ENCODE results near the gene CBY1. TPM values are rescaled to one million over a fixed set of nuclear protein-coding genes. Genes with fewer than 3 reads are reported as not detected.

Gene CBY1
- total and polyA plus RNA-seq, 9 of the 15 experiments (the other 6 are each of a cell fraction or from before 2014, with no cell fraction given), result 5.7 to 19.7 (median 10.8) TPM

GRCh38 chr22:38706101-38706900, 49.9 kb downstream of the CBY1 start:
- Histone ChIP-seq H3K9me1 (ENCODE audit: control insufficient read depth, insufficient read depth, low read length) (no peaks in the 10 kb centered on the region), H3K4me3 (peak overlapping the region; percentile 94), H3K27me3 (ENCODE audit: control insufficient read depth in 2 of 2, insufficient read depth in 2 of 2, low read length in 2 of 2) (no peaks in the 10 kb centered on the region), H3K9ac (ENCODE audit: insufficient read depth in 1 of 2, low read depth in 2 of 2, low read length in 2 of 2) (peak overlapping the region; percentile 86 to 97), H3K4me2 (ENCODE audit: insufficient read depth, low read length) (peak overlapping the region; percentile 91), H3K27ac (ENCODE audit: extremely low read depth, low read depth, low read length) (peak overlapping the region; percentile 91), H3K4me1 (replicated peaks in 1 of 2; ENCODE audit: control insufficient read depth in 2 of 2, insufficient read depth in 2 of 2, low read length in 2 of 2) (peaks cover 24 to 40% of the 10 kb centered on the region in 2 experiments; a peak in 4 of 5 replicates), H2AFZ (ENCODE audit: low read depth, low read length) (no peak overlapping the region), H4K20me1 (replicated peaks; ENCODE audit: control insufficient read depth, insufficient read depth, low read length) (peaks cover 18% of the 10 kb centered on the region), H3K9me3 (replicated peaks; ENCODE audit: control insufficient read depth, insufficient read depth, low read depth, low read length) (no peaks in the 10 kb centered on the region), H3K36me3 (ENCODE audit: control insufficient read depth, insufficient read depth, low read length) (peaks cover 31% of the 10 kb centered on the region; the same call in 2 of the 3 replicates), H3K79me2 (ENCODE audit: control insufficient read depth, insufficient read depth, low read length) (peaks cover 60% of the 10 kb centered on the region)
- ChIA-PET POLR2A (interaction anchor here (0.6 to 2.7 kb wide), 14 partner anchors 8 to 158 kb away, joined by 3 to 9 read pairs (median 4); partner anchors contain the start of gene TOMM22), CTCF (ENCODE audit: low intra/inter-chr PET ratio) (no interaction called here)
- BruUV-seq (replicated peaks), result no TSS peak
- WGBS (ENCODE audit: insufficient coverage, low coverage, missing lambda C conversion rate), result 0% methylated on average over 18 of the region's 80 CpGs
- peak; percentile 6 for ATAC-seq
- FAIRE-seq, result no peak
- peak in 2 of 4 experiments; percentile 69 to 71 for DNase-seq (ENCODE audit: extremely low read depth in 1 of 4, low spot score in 3 of 4)
- in situ Hi-C loops (cut with MboI), result no loop called here
- intact Hi-C loops (cut with micrococcal nuclease), result no loop called here
- no peak for TF ChIP-seq ZNF507 (tag; conservative IDR thresholded peaks at IDR 0.05)
- TF ChIP-seq, protein P1, sequence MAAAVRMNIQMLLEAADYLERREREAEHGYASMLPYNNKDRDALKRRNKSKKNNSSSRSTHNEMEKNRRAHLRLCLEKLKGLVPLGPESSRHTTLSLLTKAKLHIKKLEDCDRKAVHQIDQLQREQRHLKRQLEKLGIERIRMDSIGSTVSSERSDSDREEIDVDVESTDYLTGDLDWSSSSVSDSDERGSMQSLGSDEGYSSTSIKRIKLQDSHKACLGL (CRISPR knock-in tag; IDR thresholded peaks at IDR 0.05; ENCODE audit: borderline replicate concordance, poor library complexity, severe bottlenecking), result no peak
- peak; percentile 8 for TF ChIP-seq CHD1 (IDR thresholded peaks at IDR 0.05; ENCODE audit: low read length)
- 0 out of 2 replicates have a peak, but pooled peaks have one; percentile 45 for TF ChIP-seq EP400 (IDR thresholded peaks at IDR 0.05)
- TF ChIP-seq ZNF175 (CRISPR knock-in tag; IDR thresholded peaks at IDR 0.05; ENCODE audit: low read depth), result no peak
- no peak for TF ChIP-seq HNRNPK (IDR thresholded peaks at IDR 0.05; ENCODE audit: low read depth, low read length, poor library complexity, severe bottlenecking)
- TF ChIP-seq, protein P2, sequence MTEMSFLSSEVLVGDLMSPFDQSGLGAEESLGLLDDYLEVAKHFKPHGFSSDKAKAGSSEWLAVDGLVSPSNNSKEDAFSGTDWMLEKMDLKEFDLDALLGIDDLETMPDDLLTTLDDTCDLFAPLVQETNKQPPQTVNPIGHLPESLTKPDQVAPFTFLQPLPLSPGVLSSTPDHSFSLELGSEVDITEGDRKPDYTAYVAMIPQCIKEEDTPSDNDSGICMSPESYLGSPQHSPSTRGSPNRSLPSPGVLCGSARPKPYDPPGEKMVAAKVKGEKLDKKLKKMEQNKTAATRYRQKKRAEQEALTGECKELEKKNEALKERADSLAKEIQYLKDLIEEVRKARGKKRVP (CRISPR knock-in tag; IDR thresholded peaks at IDR 0.05), result no peak
- no peak for TF ChIP-seq SNIP1 (IDR thresholded peaks at IDR 0.05; ENCODE audit: low read depth)
- TF ChIP-seq MYC (IDR thresholded peaks at IDR 0.05; ENCODE audit: low read depth, low read length), result peak; percentile 27; the same call in 1 of the 2 replicates
- TF ChIP-seq MYC (CRISPR knock-in tag; IDR thresholded peaks at IDR 0.05; ENCODE audit: borderline replicate concordance, low read depth), result no peak
- TF ChIP-seq TGIF2 (CRISPR knock-in tag; IDR thresholded peaks at IDR 0.05), result no peak
- TF ChIP-seq NR0B1 (IDR thresholded peaks at IDR 0.05; ENCODE audit: partially characterized antibody), result no peak
- TF ChIP-seq NFE2L1 (tag; IDR thresholded peaks at IDR 0.05; ENCODE audit: borderline replicate concordance, low read depth), result no peak
- TF ChIP-seq HDAC6 (IDR thresholded peaks at IDR 0.05; ENCODE audit: low read depth, low read length), result no peak
- no peak for TF ChIP-seq ZNF347 (CRISPR knock-in tag; IDR thresholded peaks at IDR 0.05; ENCODE audit: low read depth)
- TF ChIP-seq POLR3G (IDR thresholded peaks at IDR 0.05; ENCODE audit: extremely low read depth, insufficient read length, insufficient replicate concordance), result no peak
- no peak for TF ChIP-seq CEBPB (tag; IDR thresholded peaks at IDR 0.05)
- TF ChIP-seq TEAD4 (IDR thresholded peaks at IDR 0.05; ENCODE audit: low read length), result no peak
- TF ChIP-seq TEAD4 (CRISPR knock-in tag; IDR thresholded peaks at IDR 0.05; ENCODE audit: borderline replicate concordance), result no peak
- no peak for TF ChIP-seq ZNF778 (CRISPR knock-in tag; IDR thresholded peaks at IDR 0.05)
